Stomach smooth muscle (tissue), 2 donors: ENCODE data around the gene ZNF407.

ENCODE experiments used
- H3K27ac ChIP-seq: one replicate; pipeline ENCODE4 v1.7.0; 2013; ENCODE audit warnings: mild to moderate bottlenecking, low read length, inconsistent platforms
- H3K27me3 ChIP-seq, 2 donors: one replicate each; pipeline ENCODE4 v1.7.0; 2013; ENCODE audit warnings: low read length in 2 of 2; ENCODE audit not compliant: insufficient read depth in 2 of 2, control insufficient read depth in 1 of 2
- H3K36me3 ChIP-seq, 2 donors: one replicate each; pipeline ENCODE4 v1.7.0; 2013; ENCODE audit warnings: low read length in 2 of 2; ENCODE audit not compliant: control insufficient read depth in 2 of 2, insufficient read depth in 2 of 2
- H3K4me1 ChIP-seq: one replicate; pipeline ENCODE4 v1.7.0; 2013; ENCODE audit warnings: low read length; ENCODE audit not compliant: control insufficient read depth, insufficient read depth
- H3K4me3 ChIP-seq, 2 donors: one replicate each; pipeline ENCODE4 v1.7.0; 2013; ENCODE audit warnings: low read length in 2 of 2
- H3K9ac ChIP-seq, 2 donors: one replicate each; pipeline ENCODE4 v1.7.0; 2013; ENCODE audit warnings: low read length in 2 of 2, mild to moderate bottlenecking in 1 of 2
- H3K9me3 ChIP-seq, 2 donors: one replicate each; pipeline ENCODE4 v1.7.0; 2013; ENCODE audit warnings: low read length in 2 of 2; ENCODE audit not compliant: control insufficient read depth in 2 of 2
- donor health status: healthy.
- donor health status: Pancreatic carcinoma.

The ZNF407 gene

GRCh38 chr18:75009296-75009695 lies 411.6 kb downstream of the ZNF407 start:
- peaks cover under 1% of the 10 kb centered on the region for H3K4me1 ChIP-seq
- no peak overlapping the region for H3K4me3 ChIP-seq
- H3K27ac ChIP-seq, result no peak overlapping the region
- H3K36me3 ChIP-seq, result no peaks in the 10 kb centered on the region
- no peak overlapping the region for H3K9ac ChIP-seq
- H3K9me3 ChIP-seq, result no peaks in the 10 kb centered on the region
- H3K27me3 ChIP-seq, result no peaks in the 10 kb centered on the region

GRCh38 chr18:75009878-75010277 lies 412.2 kb downstream of the ZNF407 start:
- Histone ChIP-seq H3K9ac (no peak overlapping the region), H3K27ac (no peak overlapping the region), H3K9me3 (no peaks in the 10 kb centered on the region), H3K36me3 (no peaks in the 10 kb centered on the region), H3K4me3 (no peak overlapping the region), H3K27me3 (no peaks in the 10 kb centered on the region), H3K4me1 (no peaks in the 10 kb centered on the region)

DNA sequence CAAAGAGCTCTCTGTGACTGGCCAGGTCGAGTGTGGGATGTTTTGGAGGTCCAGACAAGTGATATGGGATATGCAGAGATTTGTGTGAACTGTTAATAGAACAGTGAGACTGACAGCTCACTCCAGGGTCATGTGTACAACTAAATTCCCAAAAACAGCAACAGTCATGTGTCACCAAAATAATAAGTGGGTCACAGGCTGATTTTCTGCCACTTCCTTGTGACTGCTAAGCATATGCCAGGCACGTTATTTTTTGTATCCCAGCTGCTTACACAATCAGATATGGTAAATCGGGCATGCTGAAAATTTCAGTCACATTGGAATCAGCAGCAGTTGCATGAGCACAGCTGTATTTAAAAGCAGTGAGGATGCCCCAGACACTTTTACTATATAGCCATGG lies 412.6 kb downstream of the ZNF407 start:
- H3K9me3 ChIP-seq, result no peaks in the 10 kb centered on the region
- no peak overlapping the region for H3K27ac ChIP-seq
- no peak overlapping the region for H3K9ac ChIP-seq
- no peak overlapping the region for H3K4me3 ChIP-seq
- H3K36me3 ChIP-seq, result no peaks in the 10 kb centered on the region
- H3K4me1 ChIP-seq, result no peaks in the 10 kb centered on the region
- no peaks in the 10 kb centered on the region for H3K27me3 ChIP-seq

DNA sequence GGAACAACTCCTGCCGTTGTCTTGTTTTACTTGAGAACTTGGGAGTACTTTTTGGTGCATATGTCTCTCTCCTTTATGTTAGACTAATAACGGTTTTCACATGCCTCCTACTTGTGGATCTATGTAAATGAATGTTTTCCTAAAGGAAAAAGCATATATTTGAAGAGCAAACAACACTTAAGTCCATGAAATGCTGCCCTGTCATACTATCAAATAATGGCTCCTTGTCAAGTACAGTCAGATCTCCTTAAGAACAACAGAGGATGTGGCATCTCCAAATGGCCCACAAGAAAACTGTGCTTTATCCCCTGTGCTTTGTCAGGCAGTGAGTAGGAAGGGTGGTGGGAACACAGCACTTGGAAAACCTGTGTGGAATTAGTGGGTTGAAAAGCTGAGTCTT lies 413.0 kb downstream of the ZNF407 start:
- Histone ChIP-seq H3K27me3 (no peaks in the 10 kb centered on the region), H3K4me3 (no peak overlapping the region), H3K36me3 (no peaks in the 10 kb centered on the region), H3K4me1 (no peaks in the 10 kb centered on the region), H3K27ac (no peak overlapping the region), H3K9me3 (no peaks in the 10 kb centered on the region), H3K9ac (no peak overlapping the region)

DNA sequence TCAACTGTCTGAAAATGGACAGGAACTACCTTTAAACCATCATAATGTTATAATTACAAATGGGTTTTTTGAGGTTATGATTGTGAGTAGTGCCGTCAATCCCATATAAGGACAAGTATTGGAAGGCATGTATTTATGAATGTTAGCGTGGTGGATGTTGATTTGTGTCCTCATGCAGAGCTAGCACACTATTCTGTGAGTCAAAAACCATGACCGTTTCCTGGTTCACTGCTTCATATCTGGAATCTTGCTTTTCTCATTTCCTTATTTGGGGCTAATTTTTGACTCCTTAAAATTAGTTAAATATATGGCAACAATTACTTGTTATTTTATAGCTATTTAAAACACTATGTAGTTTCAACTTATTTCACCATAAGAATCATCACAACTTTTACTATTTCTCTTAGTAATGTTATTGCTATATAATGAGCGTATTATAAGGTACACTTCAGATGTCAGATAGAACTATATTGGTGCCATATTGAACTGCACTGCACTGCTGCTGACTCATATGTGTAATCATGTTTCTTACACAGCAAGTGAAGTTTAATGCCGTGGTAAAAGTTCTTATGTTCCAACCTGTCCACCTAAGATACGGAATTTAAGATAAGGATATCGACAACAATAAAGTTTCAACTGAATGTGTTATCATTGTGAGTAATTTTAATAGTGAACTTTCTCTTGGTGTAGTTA lies 418.5 kb downstream of the ZNF407 start:
- Histone ChIP-seq H3K27me3 (no peaks in the 10 kb centered on the region), H3K9me3 (no peaks in the 10 kb centered on the region), H3K4me1 (no peaks in the 10 kb centered on the region), H3K27ac (no peak overlapping the region), H3K36me3 (no peaks in the 10 kb centered on the region), H3K4me3 (no peak overlapping the region), H3K9ac (no peak overlapping the region)

DNA sequence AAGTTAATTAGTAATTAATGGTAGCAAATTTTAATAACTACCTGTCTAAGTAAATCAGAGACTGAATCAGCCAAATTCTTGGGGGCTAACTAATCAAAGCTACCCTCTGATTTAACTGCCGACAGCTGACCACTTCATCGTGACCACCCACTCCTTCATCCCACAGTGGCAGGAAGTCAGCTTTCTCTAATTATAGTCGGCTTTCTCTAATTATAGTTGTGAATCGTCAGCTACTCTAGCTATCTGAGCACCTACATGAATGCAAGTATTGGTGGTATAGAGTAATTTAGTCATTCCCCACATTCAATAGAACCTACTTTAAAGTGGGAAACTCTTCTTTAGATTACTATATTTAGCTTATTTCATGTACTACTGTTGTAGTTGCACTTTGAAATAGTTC lies 425.8 kb downstream of the ZNF407 start:
- Histone ChIP-seq H3K27me3 (no peaks in the 10 kb centered on the region), H3K36me3 (no peaks in the 10 kb centered on the region), H3K4me1 (no peaks in the 10 kb centered on the region), H3K9me3 (no peaks in the 10 kb centered on the region), H3K9ac (no peak overlapping the region), H3K4me3 (no peak overlapping the region), H3K27ac (no peak overlapping the region)

GRCh38 chr18:75024871-75025270 lies 427.2 kb downstream of the ZNF407 start:
- Histone ChIP-seq H3K9me3 (no peaks in the 10 kb centered on the region), H3K27ac (no peak overlapping the region), H3K4me3 (no peak overlapping the region), H3K4me1 (no peaks in the 10 kb centered on the region), H3K27me3 (no peaks in the 10 kb centered on the region), H3K36me3 (no peaks in the 10 kb centered on the region), H3K9ac (no peak overlapping the region)

- Histone ChIP-seq H3K4me1 (no peaks in the 10 kb centered on the region), H3K27ac (no peak overlapping the region), H3K4me3 (no peak overlapping the region), H3K9me3 (no peaks in the 10 kb centered on the region), H3K27me3 (no peaks in the 10 kb centered on the region), H3K36me3 (no peaks in the 10 kb centered on the region), H3K9ac (no peak overlapping the region)
These were observed 427.9 kb downstream of the ZNF407 start for GRCh38 chr18:75025573-75025972.

DNA sequence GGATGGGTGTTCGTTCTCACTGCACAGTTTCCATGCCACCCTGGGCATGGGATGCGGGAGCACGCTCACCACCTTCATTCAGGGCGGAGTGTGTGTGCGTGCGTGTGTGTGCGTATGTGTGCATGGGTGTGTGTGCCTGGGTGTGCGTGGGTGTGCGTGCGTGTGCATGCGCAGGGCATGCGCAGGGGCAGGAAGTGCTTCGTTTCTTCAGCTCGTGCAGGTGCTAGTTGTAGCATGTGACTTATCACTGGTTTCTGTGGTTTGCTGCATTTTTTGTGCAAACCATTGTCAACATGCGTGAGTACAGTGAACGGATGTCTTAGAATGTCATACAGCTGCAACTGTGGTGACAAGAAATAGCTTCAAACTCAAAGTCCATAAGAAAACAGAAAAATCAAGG lies 431.8 kb downstream of the ZNF407 start:
- Histone ChIP-seq H3K4me1 (no peaks in the 10 kb centered on the region), H3K27me3 (no peaks in the 10 kb centered on the region), H3K27ac (no peak overlapping the region), H3K9ac (no peak overlapping the region), H3K4me3 (no peak overlapping the region), H3K36me3 (no peaks in the 10 kb centered on the region), H3K9me3 (no peaks in the 10 kb centered on the region)

- Histone ChIP-seq H3K27me3 (no peaks in the 10 kb centered on the region), H3K36me3 (no peaks in the 10 kb centered on the region), H3K9ac (no peak overlapping the region), H3K4me3 (no peak overlapping the region), H3K9me3 (no peaks in the 10 kb centered on the region), H3K4me1 (peaks cover 7% of the 10 kb centered on the region), H3K27ac (no peak overlapping the region)
These were observed 434.1 kb downstream of the ZNF407 start for GRCh38 chr18:75031717-75032317.

GRCh38 chr18:75033516-75033915 lies 435.8 kb downstream of the ZNF407 start:
- H3K27me3 ChIP-seq, result no peaks in the 10 kb centered on the region
- no peak overlapping the region for H3K27ac ChIP-seq
- H3K4me1 ChIP-seq, result peaks cover 8% of the 10 kb centered on the region
- no peak overlapping the region for H3K4me3 ChIP-seq
- no peak overlapping the region for H3K9ac ChIP-seq
- H3K36me3 ChIP-seq, result no peaks in the 10 kb centered on the region
- H3K9me3 ChIP-seq, result no peaks in the 10 kb centered on the region
